A549 treated with GW870086 at 1 μM for 4 hours (cell line): ENCODE results near the gene CASP14. TPM values are rescaled to one million over a fixed set of nuclear protein-coding genes. Genes with fewer than 3 reads are reported as not detected.

Source experiments
- total RNA-seq: library from RNA; stranded (reverse); fragments of 200-300 nt; extraction: Qiagen RNA extraction; gene quantifications from 5 replicates; pipeline ENCODE4 v1.2.3, GENCODE V29; 2022; ENCODE audit warnings: low read depth

CASP14 gene, protein sequence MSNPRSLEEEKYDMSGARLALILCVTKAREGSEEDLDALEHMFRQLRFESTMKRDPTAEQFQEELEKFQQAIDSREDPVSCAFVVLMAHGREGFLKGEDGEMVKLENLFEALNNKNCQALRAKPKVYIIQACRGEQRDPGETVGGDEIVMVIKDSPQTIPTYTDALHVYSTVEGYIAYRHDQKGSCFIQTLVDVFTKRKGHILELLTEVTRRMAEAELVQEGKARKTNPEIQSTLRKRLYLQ
- not detected in 5 replicates for total RNA-seq

DNA sequence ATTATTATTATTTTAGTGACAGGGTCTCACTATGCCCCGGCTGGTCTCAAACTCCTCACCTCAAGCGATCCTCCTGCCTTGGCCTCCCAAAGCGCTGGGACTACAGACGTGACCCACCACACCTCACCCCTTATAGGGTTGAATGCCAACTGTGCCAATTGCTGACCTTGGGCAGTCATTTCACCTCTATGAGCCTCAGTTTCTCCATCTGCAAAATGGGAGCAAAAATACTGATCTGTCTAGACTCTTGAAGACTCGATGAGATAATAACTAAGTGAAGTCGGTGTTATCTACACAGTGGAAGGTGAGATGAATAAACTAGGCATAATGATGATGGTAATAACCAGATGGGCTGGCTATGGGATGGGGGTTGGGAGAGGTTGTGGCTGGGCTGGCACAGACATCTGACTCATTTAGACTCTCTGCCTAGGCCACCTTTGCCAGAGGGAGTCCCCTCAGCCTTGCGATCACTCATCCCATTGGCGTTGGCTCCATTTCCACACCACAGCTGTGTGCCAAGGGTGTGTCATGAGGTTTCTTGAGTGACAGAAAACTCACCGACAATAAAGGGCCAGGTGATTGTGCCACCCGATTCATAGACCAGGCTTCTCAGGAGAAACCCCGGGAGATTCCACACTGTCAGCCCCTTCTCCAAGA lies at the start of gene CASP14:
Gene CASP14, plus strand, starts transcription at position 596 of the 657 bp plus-strand sequence. CDS start 2,772 bp downstream, outside the sequence.

DNA sequence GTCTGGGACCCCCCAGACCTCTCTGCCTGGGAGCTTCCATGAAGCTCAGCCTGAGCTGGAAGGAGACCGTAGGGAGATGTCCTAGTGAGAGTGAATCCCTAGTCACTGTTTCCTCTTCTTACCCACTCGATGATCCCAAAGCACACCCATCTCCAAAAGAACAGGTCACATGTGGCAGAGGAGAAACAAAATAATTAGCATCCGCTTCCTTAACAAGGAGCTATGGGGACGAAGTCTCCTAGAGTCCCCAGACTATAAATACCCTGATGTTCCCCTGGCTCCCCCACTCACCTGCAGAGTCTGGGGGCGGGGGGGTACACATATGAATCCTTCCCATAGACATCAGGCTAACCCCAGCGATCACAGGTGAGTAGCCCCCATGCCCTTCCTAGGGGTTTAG lies 32.6 kb downstream of the CASP14 start, which contains the start of gene OR1I1:
Gene OR1I1, plus strand, starts transcription at position 301 of the 400 bp plus-strand sequence. CDS start 4,855 bp downstream, outside the sequence.

DNA sequence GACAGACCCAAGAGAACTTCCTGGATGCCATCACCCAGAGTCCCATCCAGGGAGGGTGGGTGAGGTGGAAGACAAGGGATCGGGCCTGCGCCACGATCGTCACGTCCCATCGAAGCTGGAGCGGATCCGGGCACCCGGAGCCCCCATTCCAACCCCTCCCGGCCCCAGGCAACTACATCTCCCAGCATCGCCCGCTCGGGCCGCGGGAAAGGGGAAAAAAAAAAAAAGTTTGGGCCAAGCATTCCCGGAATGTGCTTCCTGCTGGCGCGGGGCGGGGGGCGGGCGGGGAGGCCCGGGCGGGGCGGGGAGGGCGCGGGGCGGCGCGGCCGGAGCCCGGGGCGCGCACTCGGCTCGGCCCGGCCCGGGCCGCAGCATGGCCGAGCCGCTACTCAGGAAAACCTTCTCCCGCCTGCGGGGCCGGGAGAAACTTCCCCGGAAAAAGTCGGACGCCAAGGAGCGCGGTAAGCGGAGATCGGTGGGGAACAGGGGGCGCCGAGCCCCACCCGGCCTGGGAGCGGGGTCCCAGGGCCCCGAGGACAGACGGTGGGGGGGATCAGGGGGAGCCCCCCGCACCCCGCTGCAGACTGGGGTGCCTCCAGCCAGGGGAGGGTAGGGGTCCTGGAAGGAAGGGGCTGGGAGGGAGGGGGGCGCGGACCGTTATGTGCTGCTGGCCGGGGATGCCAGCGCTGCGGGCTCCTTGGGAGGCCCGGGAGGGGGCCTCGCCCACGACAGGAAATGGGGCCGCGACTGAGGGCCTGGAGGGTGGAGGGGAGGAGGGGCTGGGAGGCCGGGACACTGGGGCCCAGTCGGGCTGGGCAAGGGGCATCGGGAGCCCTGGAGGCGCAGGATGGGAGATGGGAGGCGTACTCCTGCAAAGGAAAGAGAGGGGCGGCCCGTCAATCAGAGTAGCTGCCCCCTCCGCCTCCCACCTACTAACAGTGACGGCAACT lies 58.1 kb downstream of the CASP14 start, which contains the start of gene SYDE1:
Gene SYDE1, plus strand, starts transcription at position 341 of the 950 bp plus-strand sequence. Its CDS starts 33 bp downstream, at position 374.

Other genes with a start within 250 kb of the CASP14 start
- not detected in 5 replicates for gene OR7A5, start 214.3 kb upstream of the CASP14 start, total RNA-seq
- gene OR7C1, start 214.3 kb upstream of the CASP14 start, total RNA-seq, result not detected in 5 replicates
- not detected in 5 replicates for gene OR7A10, start 200.6 kb upstream of the CASP14 start, total RNA-seq
- not detected in 5 replicates for gene OR7A17, start 163.3 kb upstream of the CASP14 start, total RNA-seq
- not detected in 5 replicates for gene OR7C2, start 108.0 kb upstream of the CASP14 start, total RNA-seq
- not detected in 5 replicates for gene SLC1A6, start 69.6 kb upstream of the CASP14 start, total RNA-seq
- gene OR1I1, start 32.7 kb downstream of the CASP14 start, total RNA-seq, result not detected in 5 replicates
- gene SYDE1, start 57.9 kb downstream of the CASP14 start, total RNA-seq, result 14.6 to 18.5 TPM (median 17.3 TPM) in 5 replicates
- gene NOTCH3, start 151.5 kb downstream of the CASP14 start, total RNA-seq, result 12.5 to 20.8 TPM (median 19.1 TPM) in 5 replicates
- 0.15 TPM in 1 of 5 replicates, not detected in the others for gene EPHX3, start 183.0 kb downstream of the CASP14 start, total RNA-seq